Uterus (tissue), 2 donors: ENCODE results near the gene HIPK2.

Experiments
- CTCF ChIP-seq, 4 experiments: fragments of 200-600 bp in 2 of 4; fragments of 450-650 bp in 2 of 4; sonication (generic) in 2 of 4; IDR thresholded peaks; one replicate each; pipeline ENCODE4 v1.5.1; 2016 to 2019; ENCODE audit warnings: antibody characterized with exemption in 4 of 4, mild to moderate bottlenecking in 2 of 4, moderate library complexity in 1 of 4
- POLR2A ChIP-seq, 2 donors: fragments of 450-650 bp; IDR thresholded peaks; one replicate each; pipeline ENCODE4 v1.6.1; 2016; ENCODE audit warnings: antibody characterized with exemption in 2 of 2, mild to moderate bottlenecking in 1 of 2, moderate library complexity in 1 of 2

GRCh38 chr7:139643951-139644585 lies 133.7 kb downstream of the HIPK2 start:
- TF ChIP-seq CTCF (IDR thresholded peaks at IDR 0.05) = no peak
- no peak for TF ChIP-seq POLR2A (IDR thresholded peaks at IDR 0.05)
